Measurements from ENCODE around the gene CENPX.
A peak's percentile ranks its signal among the peaks of the same experiment; 100 is the strongest.
"Not testable (repeated sequence)": the region's sequence is repeated elsewhere in the genome, so short reads cannot be mapped to it uniquely, and the experiment has no call there.

Gene CENPX

DNA sequence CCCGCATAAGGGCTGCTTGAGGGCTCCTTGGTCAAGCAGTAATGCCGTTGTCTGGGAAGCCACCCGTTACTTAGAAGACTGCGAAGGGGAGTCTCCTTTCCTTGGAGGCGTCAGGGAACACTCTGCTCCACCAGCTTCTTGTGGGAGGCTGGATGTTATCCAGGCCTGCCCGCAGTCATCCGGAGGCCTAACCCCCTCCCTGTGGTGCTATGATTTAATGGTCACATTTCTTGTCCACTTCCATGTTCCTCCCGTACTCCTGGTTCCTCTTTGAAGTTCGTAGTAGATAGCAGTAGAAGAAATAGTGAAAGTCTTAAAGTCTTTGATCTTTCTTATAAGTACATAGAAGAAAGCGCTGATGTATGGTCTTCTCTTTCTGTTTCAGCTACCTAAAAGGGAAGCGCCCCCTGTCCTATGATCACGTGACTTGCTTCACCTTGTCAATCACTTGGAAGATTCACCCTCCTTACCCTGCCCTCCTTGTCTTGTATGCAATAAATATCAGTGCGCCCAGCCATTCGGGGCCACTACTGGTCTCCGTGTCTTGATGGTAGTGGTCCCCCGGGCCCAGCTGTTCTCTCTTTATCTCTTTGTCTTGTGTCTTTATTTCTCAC, 16.2 kb upstream of the CENPX start:
- peak overlapping the region; percentile 83 for H3K27ac Mint-ChIP-seq
- peak overlapping the region; percentile 6 to 32 for H3K4me3 Mint-ChIP-seq
- not testable (repeated sequence) for DNase-seq; H3K27me3 Mint-ChIP-seq; H3K9me3 Mint-ChIP-seq; ATAC-seq (replicated peaks); H3K36me3 Mint-ChIP-seq
- peaks cover 24 to 35% of the 10 kb centered on the region in 2 donors for H3K4me1 Mint-ChIP-seq

DNA sequence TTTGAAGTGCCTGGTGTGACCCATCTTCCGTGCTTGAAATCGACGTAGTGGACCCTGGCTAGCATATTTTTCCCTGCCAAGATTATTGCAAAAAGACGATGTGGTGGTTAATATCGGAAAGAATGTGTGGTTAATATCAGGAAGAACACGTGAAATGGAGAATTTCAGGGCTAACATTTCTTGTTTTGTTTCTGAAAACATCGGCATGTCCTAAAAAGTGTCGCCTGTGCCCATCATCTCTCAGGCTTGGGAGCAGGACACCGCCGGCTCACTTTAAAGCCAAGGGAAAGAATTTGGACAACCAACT, 15.2 kb upstream of the CENPX start:
- H3K9me3 Mint-ChIP-seq, result no peaks in the 10 kb centered on the region
- no peaks in the 10 kb centered on the region for H3K27me3 Mint-ChIP-seq
- ATAC-seq (replicated peaks) (no peak), DNase-seq (no peak)
- peaks cover 5 to 9% of the 10 kb centered on the region in 2 donors for H3K36me3 Mint-ChIP-seq
- H3K27ac Mint-ChIP-seq, result peak overlapping the region; percentile 98
- H3K4me3 Mint-ChIP-seq, result peak overlapping the region; percentile 95 to 97
- H3K4me1 Mint-ChIP-seq, result peaks cover 24 to 35% of the 10 kb centered on the region in 2 donors

DNA sequence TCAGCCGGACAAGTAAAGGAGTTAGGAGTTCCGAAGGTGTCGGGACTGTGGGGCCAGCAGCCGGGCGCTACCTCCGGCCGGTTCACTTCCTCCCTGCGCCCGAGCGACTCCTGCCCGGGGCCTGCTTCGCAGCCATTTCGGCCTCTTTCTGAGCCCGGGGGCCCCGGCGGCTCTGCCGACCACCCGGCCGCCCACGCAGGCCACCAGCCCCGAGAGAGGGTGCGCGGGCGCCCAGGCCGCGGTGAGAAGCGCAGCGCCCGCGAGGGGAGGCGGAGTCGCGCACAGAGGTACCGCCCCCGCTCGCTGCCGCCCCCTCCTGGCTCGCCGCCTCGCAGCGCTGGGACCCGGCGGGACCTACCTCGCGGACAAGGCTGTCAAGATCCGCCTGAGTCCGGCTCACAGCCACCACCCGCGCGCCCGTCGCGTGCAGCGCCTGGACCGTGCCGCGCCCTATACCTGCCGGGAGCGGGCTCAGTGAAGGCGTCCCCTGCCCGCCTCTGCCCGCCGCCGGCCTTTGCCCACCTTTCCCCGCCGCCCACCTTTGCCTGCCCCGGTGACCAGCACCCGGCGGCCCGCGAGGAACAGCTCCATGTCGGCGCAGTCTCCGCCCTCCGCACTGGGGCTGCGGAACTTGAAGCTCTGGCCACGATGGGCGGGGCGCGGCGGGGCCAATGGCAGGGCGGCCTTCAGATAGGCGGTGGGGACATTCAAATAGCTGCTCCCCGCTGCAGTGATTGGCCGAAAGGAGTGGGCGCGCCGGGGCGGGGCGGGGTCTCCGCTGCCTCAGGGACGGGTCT, 14.6 kb upstream of the CENPX start, which contains the start of gene DCXR:
DCXR (minus strand) TSS at position 606 of the 797 bp plus-strand sequence; CDS start at position 591, 15 bp downstream.
- DNase-seq, result peak; percentile 95
- peak within 1 kb of the TSS; percentile 98 for H3K27ac Mint-ChIP-seq
- H3K36me3 Mint-ChIP-seq, result peaks cover 5 to 9% of the 10 kb centered on the region in 2 donors
- H3K27me3 Mint-ChIP-seq, result no peaks in the 10 kb centered on the region
- H3K4me3 Mint-ChIP-seq, result peak within 1 kb of the TSS; percentile 95 to 97
- peaks cover 24 to 35% of the 10 kb centered on the region in 2 donors for H3K4me1 Mint-ChIP-seq
- no peaks in the 10 kb centered on the region for H3K9me3 Mint-ChIP-seq
- ATAC-seq (replicated peaks), result peak; percentile 94 to 96

DNA sequence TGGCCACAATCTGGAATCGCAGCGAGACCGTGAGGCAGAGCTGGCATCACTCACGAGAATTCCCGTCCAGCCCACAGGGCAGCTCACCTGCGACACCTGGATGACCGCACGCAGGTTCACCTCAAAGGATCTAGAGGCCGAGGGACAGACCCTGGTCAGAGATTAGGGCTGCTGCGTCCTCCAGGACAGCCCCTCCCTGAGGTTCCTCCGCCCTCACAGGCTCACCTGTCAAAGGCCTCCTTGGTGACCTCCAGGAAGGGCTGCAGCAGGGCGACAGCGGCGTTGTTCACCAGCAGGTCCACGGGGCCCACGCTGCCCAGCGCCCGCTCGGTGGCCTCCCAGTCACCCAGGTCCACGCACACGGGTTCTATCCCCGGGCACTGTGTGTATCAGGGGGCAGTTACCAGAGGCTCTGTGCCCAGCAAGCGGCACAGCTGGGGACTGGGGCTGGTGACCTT, 14.0 kb upstream of the CENPX start:
- Mint-ChIP-seq H3K27me3 (no peaks in the 10 kb centered on the region), H3K4me3 (peak overlapping the region; percentile 95 to 97), H3K27ac (no peak overlapping the region), H3K9me3 (no peaks in the 10 kb centered on the region), H3K36me3 (peaks cover 5 to 9% of the 10 kb centered on the region in 2 donors), H3K4me1 (peaks cover 24 to 35% of the 10 kb centered on the region in 2 donors)
- no peak for DNase-seq
- ATAC-seq (replicated peaks), result no peak

DNA sequence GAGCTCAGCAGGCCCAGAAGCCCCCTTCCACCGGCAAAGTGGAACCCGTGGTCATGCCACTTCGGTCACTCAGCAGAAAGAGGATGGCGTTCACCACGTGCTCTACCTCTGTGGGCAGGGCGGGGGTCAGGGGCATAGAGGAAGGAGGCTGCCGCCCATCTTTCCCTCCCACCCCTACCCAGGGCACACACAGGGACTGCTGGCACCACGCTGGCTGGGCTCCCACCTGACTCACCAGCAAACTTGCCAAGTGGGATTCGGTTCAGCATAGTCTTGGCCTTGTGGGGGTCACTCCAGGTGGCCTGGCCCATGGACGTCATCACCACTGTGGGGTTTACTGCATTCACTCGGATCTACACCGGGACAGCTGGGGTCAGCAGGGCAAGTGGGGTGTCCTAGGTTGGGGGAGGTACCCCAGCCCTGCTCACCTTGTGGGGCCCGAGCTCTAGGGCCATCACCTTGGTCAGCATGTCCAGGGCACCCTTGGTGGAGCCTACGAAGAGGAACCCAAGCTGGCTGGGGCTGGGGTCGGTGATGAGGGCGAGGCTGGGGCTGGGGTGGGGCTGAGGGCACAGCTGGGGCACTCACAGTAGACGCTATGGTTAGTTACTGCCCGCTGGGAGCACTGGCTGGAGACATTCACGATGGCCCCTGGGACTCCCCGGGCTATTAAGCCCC, 13.4 kb upstream of the CENPX start:
- Mint-ChIP-seq H3K27ac (peak overlapping the region; percentile 88), H3K36me3 (peaks cover 5 to 9% of the 10 kb centered on the region in 2 donors), H3K27me3 (no peaks in the 10 kb centered on the region), H3K4me1 (peaks cover 24 to 35% of the 10 kb centered on the region in 2 donors), H3K4me3 (peak overlapping the region; percentile 95 to 97), H3K9me3 (no peaks in the 10 kb centered on the region)
- DNase-seq, result no peak
- ATAC-seq (replicated peaks), result no peak

DNA sequence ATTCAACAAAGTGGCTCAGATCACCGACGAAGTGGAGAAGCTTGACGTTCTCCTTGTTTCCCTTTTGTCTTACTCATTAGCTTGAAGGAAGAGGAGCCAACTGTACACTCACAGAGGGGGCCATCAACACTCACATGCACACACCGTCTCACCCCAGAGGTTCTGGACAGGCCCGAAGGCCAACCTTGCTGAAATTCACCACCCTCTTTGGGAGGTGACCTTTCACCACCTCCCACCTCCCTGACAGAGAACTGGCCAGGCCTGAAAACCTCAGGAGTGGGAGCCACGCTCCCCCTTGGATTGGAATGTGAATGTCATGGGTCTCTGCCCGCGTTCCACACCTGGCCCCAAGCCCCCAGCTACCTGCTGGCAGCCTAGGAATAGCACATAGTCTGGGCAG, 12.8 kb upstream of the CENPX start:
- Mint-ChIP-seq H3K4me1 (peaks cover 25 to 37% of the 10 kb centered on the region in 2 donors), H3K27me3 (no peaks in the 10 kb centered on the region), H3K4me3 (peak overlapping the region; percentile 67 to 69)

DNA sequence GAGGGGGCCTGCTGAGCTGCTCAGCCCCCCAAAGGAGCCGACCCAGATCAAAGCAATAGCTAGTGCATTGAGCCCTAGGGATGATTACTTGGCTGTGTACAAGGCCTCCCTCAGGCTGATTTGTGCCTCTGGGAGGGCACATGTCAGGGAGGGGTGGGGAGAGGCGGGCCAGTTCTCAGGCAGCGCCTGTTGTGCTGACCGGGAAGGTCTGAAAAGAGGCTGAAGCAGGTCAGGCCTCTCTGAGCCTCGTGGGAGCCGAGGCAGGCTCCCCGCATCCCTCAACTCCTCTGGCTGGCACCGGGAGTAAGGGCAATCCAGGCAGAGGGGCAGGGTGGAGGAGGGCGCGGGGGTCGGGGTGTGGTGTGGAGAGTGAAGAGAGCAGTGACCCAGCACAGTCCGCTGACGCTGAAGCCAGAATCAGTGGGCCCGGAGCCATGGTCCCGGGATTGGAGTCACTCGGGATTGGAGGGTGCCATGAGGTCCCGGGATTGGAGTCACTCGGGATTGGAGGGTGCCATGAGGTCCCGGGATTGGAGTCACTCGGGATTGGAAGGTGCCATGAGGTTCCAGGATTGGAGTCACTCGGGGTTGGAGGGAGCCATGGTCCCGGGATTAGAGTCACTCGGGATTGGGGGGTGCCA, 11.8 kb upstream of the CENPX start:
- Mint-ChIP-seq H3K36me3 (peaks cover 10 to 13% of the 10 kb centered on the region in 2 donors), H3K4me3 (no peak overlapping the region), H3K27ac (no peak overlapping the region), H3K4me1 (peaks cover 30 to 44% of the 10 kb centered on the region in 2 donors), H3K9me3 (no peaks in the 10 kb centered on the region), H3K27me3 (peaks cover 3 to 5% of the 10 kb centered on the region in 2 donors)
- ATAC-seq (replicated peaks) (no peak), DNase-seq (no peak)

More for the DNA sequence above, 12.8 kb upstream of the CENPX start:
- Mint-ChIP-seq H3K27ac (no peak overlapping the region), H3K36me3 (peaks cover 6 to 9% of the 10 kb centered on the region in 2 donors), H3K9me3 (no peaks in the 10 kb centered on the region)
- no peak for ATAC-seq (replicated peaks)
- no peak for DNase-seq

DNA sequence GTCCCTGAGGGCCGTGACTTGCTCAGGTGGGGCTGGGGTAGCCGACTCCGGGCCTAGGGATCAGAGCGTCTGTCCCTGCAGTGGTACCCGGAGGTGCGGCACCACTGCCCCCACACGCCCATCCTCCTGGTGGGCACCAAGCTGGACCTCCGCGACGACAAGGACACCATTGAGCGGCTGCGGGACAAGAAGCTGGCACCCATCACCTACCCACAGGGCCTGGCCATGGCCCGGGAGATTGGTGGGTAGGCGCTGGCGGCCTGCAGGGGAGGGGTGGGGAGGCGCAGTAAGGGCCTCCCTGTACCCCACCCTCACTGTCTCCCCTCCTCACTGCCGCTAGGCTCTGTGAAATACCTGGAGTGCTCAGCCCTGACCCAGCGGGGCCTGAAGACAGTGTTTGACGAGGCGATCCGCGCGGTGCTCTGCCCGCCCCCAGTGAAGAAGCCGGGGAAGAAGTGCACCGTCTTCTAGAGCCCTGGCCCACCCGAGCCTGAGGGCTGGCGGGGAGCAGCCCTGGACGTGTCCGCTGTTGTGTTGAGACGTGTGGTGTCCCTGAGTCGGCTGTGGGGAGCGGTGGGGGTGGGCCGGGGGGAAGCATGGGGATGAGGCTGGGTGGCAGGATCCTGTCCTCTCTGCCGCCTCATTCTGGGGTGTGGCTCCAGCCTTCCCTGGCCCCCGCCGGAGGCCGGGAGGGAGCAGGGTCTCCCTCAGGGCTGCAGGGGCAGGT, 10.8 kb upstream of the CENPX start:
- no peak overlapping the region for H3K4me3 Mint-ChIP-seq
- peaks cover 15 to 20% of the 10 kb centered on the region in 2 donors for H3K36me3 Mint-ChIP-seq
- no peak overlapping the region for H3K27ac Mint-ChIP-seq

DNA sequence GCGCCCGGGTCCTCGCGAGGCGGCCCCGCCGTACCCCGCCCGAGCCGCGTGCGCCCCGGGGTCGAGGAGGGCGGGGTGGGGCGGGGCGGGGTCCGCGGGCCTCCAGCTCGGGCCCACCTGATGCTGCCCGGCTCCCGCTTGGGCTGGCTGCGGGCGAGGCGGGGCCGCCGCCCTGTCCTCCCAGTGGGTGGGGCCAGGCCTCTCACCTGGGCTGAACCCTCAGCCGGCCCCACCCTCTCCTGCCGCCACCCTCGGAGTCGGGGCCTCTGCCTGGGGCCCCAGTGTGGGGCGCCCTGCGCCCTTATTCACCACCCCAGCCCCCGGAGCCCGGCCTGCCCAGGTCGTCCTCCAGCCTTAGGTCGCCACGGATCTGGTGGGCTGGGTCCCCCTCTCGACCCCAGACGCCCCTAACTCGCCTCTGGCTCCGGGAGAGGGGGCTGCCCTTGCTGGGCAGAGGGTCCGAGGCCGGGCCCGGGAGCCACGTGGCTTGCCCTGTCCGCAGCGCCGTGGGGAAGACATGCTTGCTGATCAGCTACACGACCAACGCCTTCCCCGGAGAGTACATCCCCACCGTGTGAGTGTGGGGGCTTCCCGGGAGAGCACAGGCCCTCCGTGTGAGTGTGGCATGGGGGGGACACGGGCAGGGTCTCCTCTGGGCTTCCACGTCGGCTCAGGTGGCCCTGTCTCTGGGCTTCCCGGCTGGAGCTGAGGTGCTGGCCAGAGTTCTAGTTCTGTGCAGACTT, 9.4 kb upstream of the CENPX start:
- DNase-seq (no peak), ATAC-seq (replicated peaks) (peak; percentile 35 to 47)
- H3K4me3 Mint-ChIP-seq, result peak overlapping the region; percentile 47 to 55
- H3K27me3 Mint-ChIP-seq, result peaks cover 4 to 21% of the 10 kb centered on the region in 2 donors
- no peak overlapping the region for H3K27ac Mint-ChIP-seq
- peaks cover 18 to 34% of the 10 kb centered on the region in 2 donors for H3K4me1 Mint-ChIP-seq
- no peaks in the 10 kb centered on the region for H3K9me3 Mint-ChIP-seq
- peaks cover 21 to 26% of the 10 kb centered on the region in 2 donors for H3K36me3 Mint-ChIP-seq

More for the DNA sequence above, 10.8 kb upstream of the CENPX start:
- peaks cover 25 to 43% of the 10 kb centered on the region in 2 donors for H3K4me1 Mint-ChIP-seq
- peaks cover 4 to 9% of the 10 kb centered on the region in 2 donors for H3K27me3 Mint-ChIP-seq
- DNase-seq, result no peak
- H3K9me3 Mint-ChIP-seq, result no peaks in the 10 kb centered on the region
- no peak for ATAC-seq (replicated peaks)

DNA sequence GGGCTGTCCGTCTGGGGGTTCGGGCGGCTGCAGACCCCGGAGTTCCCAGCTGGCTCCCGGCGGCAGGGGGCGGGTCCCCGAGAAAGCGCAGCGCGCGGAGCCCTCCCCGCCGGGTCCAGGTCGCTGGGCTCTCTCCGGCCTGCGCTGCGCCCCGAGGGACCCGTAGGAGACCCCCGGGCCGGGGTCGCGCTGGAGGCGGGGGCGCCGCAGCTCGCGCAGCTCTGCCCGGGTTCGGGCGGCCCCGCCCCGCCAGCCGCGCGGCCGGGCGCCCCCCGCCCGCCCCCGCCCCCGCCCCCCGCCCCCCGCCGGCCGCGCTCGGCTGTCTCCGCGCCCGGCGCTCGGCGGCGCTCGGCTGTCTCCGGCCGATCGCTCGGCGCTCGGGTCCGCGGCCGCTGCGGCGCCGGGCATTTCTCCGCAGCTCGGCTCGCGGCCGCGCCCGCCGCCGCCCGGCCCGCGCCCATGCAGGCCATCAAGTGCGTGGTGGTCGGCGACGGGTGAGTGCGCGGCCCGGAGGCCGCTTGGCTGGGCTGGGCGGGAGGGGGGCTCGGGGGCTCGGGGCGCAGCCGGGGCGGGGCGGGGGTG, 8.7 kb upstream of the CENPX start, which contains the start of gene RAC3:
RAC3 (plus strand) TSS at position 376 of the 582 bp plus-strand sequence; CDS start at position 460, 84 bp downstream.
- H3K36me3 Mint-ChIP-seq, result peaks cover 23 to 32% of the 10 kb centered on the region in 2 donors
- H3K27ac Mint-ChIP-seq, result peak within 1 kb of the TSS; percentile 88
- peaks cover 4 to 23% of the 10 kb centered on the region in 2 donors for H3K27me3 Mint-ChIP-seq
- H3K9me3 Mint-ChIP-seq, result no peaks in the 10 kb centered on the region
- H3K4me1 Mint-ChIP-seq, result peaks cover 18 to 34% of the 10 kb centered on the region in 2 donors
- peak within 1 kb of the TSS; percentile 89 for H3K4me3 Mint-ChIP-seq
- ATAC-seq (replicated peaks) (peak; percentile 35 to 41), DNase-seq (no peak)

DNA sequence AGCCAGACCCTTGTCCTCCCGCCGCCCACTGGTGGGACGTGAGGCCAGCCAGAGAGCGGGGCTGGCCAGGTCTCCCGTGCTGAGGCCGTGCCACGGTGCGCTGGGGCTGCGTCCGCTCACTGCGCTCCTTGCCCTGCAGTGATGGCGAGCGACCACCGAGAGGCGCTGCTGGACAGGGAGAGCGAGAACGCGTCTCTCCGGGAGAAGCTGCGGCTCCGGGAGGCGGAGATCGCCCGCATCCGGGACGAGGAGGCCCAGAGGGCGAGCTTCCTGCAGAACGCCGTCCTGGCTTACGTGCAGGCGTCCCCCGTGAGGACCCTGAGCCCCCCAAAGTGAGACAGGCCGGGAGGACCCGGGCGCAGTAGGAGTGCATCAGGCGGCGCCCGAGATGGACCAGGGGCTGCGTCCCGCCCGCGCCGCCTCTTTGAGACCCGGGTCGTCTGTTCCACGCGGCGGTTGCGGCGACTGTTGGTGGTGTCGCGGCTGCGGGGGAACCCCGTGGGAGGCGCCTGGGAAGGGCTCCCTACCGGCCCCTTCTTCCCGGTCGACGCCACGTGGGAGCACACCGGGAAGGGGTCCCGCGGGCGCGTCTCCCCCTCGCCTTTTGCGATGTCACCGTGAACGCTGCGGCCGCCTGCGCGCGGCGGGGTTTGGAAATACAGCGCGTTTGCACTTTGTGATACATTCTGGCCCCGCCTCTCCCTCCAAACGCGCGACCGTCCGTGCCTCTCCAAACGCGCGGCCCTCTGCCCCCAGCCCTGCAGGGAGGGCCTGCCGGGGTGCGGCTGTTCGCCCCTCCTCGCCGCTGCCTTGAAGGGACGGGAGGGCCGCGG, 8.0 kb upstream of the CENPX start:
- ATAC-seq (replicated peaks), result peak; percentile 76 to 82
- DNase-seq, result peak; percentile 66
- H3K27ac Mint-ChIP-seq, result peak overlapping the region; percentile 88
- peaks cover 23 to 35% of the 10 kb centered on the region in 2 donors for H3K36me3 Mint-ChIP-seq
- H3K4me3 Mint-ChIP-seq, result peak overlapping the region; percentile 89
- peaks cover 4 to 23% of the 10 kb centered on the region in 2 donors for H3K27me3 Mint-ChIP-seq
- H3K4me1 Mint-ChIP-seq, result peaks cover 13 to 29% of the 10 kb centered on the region in 2 donors
- no peaks in the 10 kb centered on the region for H3K9me3 Mint-ChIP-seq

DNA sequence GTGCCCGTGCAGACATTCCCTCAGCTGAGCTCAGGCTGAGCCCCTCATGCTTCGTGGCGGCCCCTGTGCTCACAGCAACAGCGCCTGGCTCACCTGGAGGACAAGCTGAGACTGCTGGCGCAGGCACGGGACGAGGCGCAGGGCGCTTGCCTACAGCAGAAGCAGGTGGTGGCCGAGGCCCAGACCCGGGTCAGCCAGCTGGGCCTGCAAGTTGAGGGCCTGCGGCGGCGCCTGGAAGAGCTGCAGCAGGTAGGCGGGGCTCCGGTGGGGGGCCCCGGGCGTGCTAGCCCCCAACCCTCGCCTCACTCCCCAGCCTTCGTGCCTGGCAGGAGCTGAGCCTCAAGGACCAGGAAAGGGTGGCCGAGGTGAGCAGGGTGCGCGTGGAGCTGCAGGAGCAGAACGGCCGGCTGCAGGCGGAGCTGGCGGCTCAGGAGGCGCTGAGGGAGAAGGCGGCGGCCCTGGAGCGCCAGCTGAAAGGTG, 7.4 kb upstream of the CENPX start:
- H3K27ac Mint-ChIP-seq, result no peak overlapping the region

More for the DNA sequence above, 7.4 kb upstream of the CENPX start:
- peaks cover 4 to 23% of the 10 kb centered on the region in 2 donors for H3K27me3 Mint-ChIP-seq
- peaks cover 7 to 22% of the 10 kb centered on the region in 2 donors for H3K4me1 Mint-ChIP-seq
- no peaks in the 10 kb centered on the region for H3K9me3 Mint-ChIP-seq
- peak overlapping the region; percentile 61 to 89 for H3K4me3 Mint-ChIP-seq
- peaks cover 21 to 32% of the 10 kb centered on the region in 2 donors for H3K36me3 Mint-ChIP-seq
- ATAC-seq (replicated peaks) (no peak), DNase-seq (no peak)

Measured in stimulated activated naive B cell treated with anti-CD40 and anti-IgM and Interleukin-4, amounts not matched to agents 10 μg/mL and 1 μg/mL and 100 μg/mL, for 72 hours (primary cell).